Stimulated activated CD4-positive, alpha-beta T cell treated with anti-CD3 and anti-CD28 coated beads, Interleukin-2, amount 100 ng/mL, for 24 hours (primary cell): ENCODE measurements around the gene IFNGR2.
A peak's percentile ranks its signal among the peaks of the same experiment; 100 is the strongest.
"Not testable (repeated sequence)": the region's sequence is repeated elsewhere in the genome, so short reads cannot be mapped to it uniquely, and the experiment has no call there.

Experiments
- DNase-seq, 2 donors: peaks; one replicate each; pipeline ENCODE4 v3.0.0-alpha.2; 2020

The IFNGR2 gene, protein sequence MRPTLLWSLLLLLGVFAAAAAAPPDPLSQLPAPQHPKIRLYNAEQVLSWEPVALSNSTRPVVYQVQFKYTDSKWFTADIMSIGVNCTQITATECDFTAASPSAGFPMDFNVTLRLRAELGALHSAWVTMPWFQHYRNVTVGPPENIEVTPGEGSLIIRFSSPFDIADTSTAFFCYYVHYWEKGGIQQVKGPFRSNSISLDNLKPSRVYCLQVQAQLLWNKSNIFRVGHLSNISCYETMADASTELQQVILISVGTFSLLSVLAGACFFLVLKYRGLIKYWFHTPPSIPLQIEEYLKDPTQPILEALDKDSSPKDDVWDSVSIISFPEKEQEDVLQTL

DNA sequence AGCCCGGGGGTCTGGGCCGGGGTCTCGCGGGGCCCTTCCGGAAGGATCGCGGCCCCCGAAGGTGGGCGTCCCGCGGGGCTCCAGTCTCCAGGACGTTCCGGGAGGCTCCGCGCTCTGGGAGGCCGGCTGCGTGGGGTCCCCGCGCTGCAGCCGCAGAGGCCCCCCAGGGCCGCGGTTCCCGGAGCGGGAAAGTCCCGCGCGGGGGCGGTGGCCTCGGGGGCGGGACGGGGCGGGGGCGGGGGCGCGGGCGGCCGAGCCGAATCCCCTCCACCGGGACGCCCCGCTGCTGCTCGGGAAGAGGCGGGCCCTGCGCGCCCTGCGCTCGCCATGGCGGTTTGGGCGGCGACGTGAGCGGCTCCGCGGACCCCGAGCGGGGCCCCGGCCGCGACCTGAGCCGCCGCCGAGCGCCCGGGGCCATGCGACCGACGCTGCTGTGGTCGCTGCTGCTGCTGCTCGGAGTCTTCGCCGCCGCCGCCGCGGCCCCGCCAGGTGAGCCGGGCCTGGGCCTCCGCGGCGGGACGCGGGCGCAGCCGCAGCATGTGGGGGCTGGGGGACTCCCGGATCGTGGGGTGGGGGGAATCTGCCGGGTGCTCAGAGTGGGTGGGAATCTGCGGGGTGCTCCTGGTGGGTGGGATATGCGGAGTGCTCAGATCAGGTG is at the start of gene IFNGR2:
IFNGR2 (plus strand) TSS at position 286 of the 658 bp plus-strand sequence; CDS start at position 417, 131 bp downstream.
- peak in 1 of 2 donors; percentile 45 for DNase-seq

DNA sequence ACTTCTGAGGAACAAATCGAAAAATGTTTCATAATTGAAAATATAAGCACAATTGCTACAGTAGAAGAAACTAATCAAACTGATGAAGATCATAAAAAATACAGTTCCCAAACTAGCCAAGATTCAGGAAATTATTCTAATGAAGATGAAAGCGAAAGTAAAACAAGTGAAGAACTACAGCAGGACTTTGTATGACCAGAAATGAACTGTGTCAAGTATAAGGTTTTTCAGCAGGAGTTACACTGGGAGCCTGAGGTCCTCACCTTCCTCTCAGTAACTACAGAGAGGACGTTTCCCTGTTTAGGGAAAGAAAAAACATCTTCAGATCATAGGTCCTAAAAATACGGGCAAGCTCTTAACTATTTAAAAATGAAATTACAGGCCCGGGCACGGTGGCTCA is 47.9 kb upstream of the IFNGR2 start:
- DNase-seq: no peak

DNA sequence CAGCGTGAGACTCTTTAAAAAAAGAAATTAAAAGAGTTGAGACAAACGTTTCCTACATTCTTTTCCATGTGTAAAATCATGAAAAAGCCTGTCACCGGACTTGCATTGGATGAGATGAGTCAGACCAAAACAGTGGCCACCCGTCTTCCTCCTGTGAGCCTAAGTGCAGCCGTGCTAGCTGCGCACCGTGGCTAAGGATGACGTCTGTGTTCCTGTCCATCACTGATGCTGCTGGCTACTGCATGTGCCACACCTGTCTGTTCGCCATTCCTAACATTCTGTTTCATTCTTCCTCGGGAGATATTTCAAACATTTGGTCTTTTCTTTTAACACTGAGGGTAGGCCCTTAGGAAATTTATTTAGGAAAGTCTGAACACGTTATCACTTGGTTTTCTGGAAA is 47.2 kb upstream of the IFNGR2 start:
- no peak for DNase-seq

DNA sequence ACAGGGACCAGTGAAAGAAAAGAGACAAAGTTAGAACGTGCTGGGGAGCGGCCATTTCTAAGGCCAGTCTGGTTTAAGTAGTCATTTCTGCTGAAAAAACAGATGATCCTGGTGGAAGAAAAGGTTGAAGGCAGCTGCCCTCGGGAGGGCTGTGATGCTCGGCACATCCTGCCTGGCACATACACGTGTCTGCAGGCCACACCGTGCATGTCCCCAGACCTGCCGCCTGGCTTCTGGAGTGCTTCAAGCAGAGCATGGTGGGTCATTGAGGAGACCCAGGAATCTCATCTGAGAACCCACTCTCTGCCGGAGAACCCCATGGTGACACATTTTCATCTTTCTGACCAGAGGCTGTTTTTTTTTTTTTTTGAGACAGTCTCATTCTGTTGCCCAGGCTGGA is 46.0 kb upstream of the IFNGR2 start:
- DNase-seq: no peak

DNA sequence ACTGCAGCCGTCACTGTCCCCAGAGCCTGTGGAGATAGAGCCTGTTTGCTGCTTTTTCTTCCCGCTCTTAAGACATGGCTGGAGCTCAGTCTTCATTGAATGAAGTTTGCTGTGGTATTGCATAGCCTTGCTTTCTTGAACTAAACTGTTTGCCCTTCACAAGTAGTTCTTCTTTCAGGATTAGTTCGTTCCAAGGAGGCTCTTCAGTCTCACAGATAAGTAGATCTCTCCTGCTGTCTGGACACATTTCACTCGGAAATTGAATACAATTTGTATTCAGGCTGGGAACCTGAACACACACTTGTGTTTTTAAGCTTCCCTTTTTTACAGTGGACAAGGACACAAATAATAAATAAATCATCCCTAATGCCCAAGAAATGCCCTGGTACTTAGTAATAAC is 43.8 kb upstream of the IFNGR2 start:
- no peak for DNase-seq

DNA sequence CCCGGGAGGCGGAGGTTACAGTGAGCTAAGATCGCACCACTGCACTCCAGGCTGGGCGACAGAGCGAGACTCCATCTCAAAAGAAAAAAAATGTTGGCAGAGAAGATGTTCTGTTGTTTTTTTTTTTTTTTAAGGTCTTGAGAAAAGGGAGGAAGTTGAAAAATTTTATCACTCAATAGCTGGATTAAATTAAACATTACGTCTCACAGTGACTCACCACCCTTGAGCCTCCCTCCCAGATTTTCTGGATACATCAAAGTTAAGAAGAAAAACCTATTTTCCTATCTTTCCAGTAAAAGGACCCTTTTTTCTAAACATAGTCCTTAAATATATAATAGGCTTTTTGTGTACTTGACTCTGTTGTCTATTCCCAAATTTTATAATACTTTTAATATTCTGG is 42.9 kb upstream of the IFNGR2 start:
- no peak for DNase-seq

DNA sequence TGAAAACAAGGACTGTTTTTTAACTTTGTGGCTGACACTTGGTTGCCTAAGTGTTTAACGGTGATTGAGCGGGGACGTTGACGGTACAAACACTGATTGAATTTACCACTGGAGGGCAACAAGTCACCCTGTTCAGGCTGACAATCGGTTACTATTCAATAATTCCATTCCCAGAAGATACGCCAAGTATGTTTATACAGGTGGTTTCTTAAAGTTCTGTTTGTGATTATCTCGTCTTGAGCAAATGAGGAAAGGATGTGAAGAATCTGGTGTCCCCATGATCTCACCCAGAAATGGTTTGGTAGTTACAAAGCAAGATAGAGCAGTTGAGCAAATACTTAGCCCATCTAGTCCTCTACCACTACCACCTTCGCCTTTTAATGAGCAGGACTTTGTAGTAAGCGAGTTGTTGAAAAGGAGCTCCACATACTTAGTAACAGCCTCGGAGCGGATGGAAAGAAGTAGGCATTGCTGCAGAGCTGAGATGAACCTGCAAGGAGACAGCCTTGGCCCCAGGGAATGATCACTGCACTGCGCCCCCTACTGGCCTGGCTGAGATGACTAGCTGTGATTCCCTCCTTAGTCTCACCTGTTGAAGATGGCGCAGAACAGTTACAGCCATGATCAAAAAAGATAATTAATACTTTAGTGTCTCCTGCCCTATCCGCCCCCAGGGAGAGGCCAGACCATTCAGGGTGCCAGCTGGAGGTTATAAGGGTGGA is 42.2 kb upstream of the IFNGR2 start:
- peak; percentile 93 to 94 for DNase-seq

DNA sequence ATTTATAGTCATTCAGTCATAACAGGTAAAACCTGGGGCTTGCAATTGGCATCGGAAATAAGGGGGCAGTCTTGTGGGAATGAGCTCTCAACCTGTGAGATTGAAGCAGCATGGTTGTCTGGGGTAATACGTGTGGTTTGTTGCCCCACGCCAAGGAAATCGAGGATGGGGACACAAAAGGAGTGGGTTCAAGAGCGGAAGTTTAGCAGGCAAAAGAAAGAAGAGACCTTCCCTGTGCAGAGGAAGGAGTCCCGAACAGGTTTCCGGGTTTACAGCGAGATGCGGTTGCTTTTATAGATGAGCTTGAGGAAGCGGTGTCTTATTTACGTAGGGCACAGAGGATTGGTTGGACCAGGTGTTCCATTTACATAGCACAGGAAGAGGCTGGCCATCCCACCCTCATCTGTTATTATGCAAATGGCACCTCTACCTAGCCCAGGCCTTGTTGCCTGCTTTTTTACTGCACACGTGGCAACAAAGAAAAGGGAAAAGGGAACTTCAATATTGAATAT is 41.1 kb upstream of the IFNGR2 start:
- DNase-seq: peak; percentile 32 to 55

DNA sequence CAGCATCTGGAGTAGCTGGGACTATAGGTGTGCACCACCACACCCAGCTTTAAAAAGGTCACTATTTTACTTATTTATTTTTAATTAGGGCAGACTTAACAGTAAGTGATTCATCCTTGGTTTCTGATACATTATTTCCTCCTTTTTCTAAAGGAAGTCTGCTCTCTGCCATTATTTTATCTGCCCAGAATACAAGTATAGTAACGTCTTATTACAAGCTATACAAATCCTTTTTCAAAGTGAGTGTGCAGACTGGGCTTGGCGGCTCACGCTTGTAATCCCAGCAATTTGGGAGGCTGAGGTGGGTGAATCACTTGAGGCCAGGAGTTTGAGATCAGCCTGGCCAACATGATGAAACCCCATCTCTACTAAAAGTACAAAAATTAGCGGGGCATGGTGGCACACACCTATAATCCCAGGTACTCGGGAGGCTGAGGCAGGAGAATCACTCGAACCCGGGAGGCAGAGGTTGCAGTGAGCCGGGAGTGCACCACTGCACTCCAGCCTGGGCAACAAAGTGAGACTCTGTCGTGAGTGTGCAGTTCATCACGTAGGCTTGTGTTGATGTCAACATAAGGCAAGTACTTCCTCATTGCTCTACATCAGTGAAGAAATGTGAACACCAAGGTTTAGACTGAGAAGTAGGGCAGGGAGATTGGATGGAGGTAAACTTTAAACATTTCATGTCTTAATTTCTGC is 39.2 kb upstream of the IFNGR2 start:
- DNase-seq: not testable (repeated sequence)

DNA sequence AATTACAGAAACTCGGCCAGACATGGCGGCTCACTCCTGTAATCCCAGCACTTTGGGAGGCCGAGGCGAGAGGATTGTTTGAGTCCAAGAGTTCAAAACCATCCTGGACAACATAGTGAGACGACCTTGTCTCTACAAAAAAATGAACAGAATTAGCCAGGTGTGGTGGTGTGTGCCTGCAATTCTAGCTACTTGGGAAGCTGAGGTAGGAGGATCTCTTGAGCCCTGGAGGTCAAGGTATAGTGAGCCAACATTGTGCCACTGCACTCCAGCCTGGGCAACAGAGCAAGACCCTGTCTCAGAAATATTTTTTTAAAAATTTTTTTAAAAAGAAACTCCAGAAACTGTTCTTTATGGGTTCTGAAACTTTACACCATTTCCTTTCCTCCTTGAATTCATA is 38.4 kb upstream of the IFNGR2 start:
- no peak for DNase-seq

DNA sequence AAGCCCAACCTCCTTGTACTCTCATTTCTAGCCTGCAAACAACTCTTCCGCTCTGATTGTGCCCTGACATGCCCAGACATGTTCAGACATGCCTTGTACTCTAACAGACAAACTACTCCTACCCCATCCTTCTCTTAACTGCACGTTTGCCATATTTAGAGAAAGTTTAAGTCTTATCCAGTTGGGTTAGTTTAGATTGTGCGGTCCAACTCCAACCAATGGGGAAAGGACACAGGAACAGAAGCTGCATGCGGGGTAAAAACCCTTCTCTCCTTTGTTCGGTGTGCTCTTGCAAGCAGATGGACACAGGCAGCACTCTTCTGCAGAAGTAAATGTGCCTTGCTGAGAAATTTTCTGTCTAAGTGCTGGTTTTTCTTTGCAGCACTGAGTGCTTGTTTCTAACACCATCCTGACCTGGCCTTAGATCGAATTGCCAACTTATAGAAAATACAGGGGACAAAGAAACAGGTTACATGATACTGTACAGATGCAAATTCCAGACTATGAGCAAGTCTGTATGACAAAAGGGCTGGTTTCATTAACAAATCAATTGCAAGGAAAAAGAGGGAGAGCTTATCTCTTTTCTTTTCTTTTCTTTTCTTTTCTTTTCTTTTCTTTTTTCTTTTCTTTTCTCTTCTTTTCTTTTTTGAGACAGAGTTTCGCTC is 35.8 kb upstream of the IFNGR2 start:
- no peak for DNase-seq

DNA sequence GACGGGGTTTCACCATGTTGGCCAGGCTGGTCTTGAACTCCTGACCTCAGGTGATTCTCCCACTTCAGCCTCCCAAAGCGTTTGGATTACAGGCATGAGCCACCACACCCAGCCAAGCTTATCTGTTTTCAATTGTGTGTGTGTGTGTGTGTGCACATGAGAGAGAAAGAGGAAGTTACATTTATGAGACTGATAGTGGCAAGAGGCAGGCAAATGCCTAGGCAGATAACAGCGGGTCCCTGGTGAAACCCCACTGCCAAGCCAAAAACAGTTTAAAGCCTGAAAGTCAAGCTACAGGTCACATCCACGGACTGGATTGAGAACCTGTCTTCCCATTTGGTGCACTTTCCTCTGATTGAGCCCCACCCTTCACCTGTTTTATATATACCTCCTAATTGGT is 35.1 kb upstream of the IFNGR2 start:
- DNase-seq: no peak

DNA sequence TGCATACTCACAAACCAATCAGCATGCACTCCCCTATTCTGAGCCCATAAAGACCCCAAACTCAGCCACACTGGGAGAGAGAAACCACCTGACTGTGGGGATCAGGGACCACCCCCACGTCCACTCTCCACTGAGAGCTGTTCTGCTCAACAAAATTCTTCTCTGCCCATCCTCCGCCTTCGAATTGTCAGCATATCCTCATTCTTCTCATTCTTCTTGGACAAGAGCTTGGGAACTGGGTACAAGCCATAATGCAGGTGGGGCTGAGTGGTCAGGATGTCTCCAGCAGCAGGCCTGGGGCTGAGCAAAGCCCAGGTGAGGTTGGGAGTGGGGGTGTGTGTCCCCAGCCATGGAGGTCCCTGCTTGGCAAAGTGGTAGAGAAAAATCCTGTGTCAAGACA is 34.6 kb upstream of the IFNGR2 start:
- no peak for DNase-seq

DNA sequence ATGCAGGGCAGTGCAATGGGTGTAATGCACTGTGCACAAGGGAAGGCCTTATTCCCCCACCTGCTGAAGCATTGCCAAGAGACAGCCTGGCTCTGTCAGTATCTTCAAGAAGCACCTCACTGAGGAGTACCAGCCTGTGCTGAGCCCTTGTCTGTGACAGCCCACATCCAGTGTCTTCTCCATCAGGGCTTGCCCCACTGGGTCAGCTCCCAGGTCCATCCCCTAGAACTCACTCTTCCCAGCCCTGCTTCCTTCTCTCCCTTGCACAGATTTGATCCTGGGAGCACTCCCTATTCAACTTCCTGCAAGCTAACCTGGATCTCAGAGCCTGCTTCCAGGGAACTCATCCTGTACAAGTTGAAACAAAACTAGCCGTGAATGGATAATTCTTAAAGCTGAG is 33.6 kb upstream of the IFNGR2 start:
- no peak for DNase-seq

DNA sequence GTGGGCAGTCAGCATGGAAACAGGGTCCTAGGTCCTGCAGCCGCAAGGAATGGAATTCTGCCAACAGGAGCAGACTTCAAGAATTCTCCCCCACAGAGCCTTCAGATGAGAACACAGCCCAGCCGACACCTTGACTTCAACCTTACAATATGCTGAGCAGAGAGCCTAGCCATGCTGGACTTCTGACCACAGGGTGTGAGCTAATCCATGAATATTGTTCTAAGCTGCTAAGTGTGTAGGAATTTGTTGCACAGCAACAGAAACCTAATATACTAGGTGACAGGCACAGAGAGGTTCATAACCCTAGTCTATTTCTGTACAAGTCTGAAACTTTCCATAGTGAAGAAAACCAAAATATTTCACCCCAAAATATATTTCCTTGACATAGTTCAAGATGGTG is 32.9 kb upstream of the IFNGR2 start:
- DNase-seq: no peak

DNA sequence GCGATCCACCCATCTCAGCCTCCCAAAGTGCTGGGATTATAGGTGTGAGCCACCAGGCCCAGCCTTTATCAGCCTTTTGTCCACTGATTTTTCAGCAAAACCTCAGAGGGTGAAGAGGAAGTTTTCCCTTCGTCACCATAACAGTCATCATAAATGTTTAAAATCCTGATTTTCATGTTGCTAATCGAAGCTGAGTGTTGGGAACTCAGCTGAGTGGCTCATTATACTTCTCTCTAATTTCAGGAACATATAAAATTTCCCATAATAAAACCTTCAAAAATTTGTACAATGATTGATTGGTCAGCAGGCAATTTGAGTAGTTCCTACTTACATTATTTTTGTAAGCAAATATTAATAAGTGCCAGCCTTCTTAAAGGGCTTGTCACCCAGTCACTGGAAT is 31.8 kb upstream of the IFNGR2 start:
- no peak for DNase-seq

DNA sequence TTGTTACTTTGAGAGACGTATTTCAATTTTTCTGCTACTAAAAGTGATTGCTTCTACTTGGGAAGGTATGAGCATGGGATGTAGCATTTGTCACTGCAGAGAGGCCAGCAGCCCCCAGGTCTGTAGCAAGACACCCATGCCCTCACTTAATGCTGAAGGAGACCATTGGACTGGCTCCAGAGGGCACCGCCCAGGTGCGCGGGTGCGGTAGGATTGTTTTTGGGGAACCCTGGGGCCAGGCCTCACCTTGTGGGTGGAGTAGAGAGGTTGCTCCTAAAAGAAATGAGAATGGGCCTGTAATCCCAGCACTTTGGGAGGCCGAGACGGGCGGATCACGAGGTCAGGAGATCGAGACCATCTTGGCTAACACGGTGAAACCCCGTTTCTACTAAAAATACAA is 30.6 kb upstream of the IFNGR2 start:
- no peak for DNase-seq

DNA sequence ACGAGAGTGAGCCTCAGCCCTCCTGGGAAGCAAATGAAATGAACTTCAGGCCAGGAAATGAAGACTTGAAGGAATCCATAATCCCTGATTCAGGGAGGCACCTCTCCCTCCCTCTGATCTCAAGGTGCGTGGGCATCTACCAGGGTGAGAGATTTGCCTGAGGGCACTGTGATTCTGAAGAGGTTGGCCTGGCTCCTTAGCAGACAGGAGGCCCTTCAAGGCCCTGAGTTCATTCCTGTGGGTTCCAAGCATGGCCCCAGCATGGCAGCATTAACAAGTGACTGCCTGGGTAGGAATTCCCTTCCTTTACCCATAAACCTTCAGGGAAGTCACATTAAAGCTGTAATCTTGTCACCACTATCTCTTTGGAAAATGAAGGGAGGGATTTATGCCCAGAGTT is 29.8 kb upstream of the IFNGR2 start:
- DNase-seq: no peak

DNA sequence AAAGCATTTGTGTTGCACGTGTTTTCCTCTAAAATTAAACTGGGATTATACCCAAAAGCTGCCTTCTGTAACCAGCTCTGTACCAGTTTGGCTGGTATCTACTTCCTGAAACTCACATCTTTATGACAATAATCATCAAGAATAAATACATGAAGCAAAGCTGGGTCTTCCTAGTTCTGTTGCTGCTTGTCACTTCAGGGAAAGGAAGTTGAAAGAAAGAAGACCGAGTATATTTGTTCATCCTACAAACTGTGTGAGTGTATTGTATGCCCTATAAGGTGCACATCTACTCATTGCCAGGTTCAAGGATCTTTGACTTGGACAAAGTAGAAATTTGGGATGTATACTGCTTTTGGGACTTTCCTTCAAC is 29.1 kb upstream of the IFNGR2 start:
- DNase-seq: no peak

DNA sequence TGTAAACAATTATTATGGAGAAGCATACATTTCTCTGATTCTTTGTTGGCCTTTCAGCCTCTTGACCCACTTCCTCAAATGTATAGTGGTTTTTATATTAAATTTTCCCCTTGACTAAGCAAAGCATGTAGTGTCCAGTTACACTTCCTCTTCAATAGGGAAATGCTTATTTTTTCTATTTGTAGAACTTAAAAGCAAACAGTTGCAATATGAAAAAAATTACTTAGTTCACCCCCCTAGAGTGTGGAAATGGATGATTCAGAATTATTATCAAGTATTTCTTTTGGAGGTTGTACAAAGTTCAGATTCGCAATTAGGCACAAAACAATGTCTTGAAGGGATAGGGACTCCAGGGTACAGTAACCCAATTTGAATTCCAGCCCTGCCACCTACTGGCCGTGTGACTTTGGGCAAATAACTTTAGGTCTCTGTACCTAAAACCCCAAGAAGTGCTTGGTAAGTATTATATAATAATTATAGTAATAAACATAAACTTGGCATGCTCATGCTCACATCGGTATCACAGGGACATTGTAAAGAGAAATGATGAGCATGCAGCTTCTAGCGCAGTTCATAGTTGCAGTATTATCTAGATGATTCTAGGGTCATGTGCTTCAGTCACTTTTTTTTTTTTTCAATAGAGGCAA is 28.6 kb upstream of the IFNGR2 start:
- peak; percentile 59 to 61 for DNase-seq

DNA sequence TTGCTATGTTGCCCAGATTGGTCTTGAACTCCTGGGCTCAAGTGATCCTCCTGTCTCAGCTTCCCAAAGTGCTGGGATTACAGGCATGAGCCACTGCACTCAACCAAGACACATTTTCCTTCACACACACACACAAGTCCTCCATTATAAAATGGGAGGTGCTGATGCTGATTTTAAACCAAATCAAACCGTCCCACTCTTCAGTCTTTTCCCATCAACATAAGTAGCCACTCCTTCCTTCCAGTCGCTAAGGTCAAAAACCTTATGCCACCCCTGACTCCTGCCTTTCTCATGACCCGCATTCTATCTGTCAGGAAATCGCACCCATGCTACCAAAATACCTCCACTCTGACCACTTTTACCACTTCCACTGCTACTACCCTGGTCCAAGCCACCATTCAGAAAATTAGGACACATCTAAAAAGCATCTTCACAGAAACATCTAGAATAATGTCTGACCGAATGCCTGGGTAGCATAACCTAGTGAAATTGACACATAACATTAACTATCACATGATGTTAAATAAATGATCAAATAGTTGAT is 28.0 kb upstream of the IFNGR2 start:
- no peak for DNase-seq
